Neural cell (in vitro differentiated cells): ENCODE data around the gene MRPS26.

Source experiments
- CTCF ChIP-seq: fragments of 450-650 bp; IDR thresholded peaks from 2 replicates; pipeline ENCODE4 v1.5.1; 2014; ENCODE audit warnings: antibody characterized with exemption, mild to moderate bottlenecking, moderate library complexity; ENCODE audit not compliant: poor library complexity, severe bottlenecking
- EP300 ChIP-seq: fragments of 450-650 bp; conservative IDR thresholded peaks from 2 replicates; pipeline ENCODE4 v1.6.1; 2014; ENCODE audit warnings: antibody characterized with exemption, mild to moderate bottlenecking, moderate library complexity; ENCODE audit not compliant: poor library complexity, severe bottlenecking
- EZH2 ChIP-seq: fragments of 200-600, 300-800 bp; shearing (Covaris generic), sonication (generic); IDR thresholded peaks from 2 replicates; pipeline ENCODE4 v1.6.1; 2014; ENCODE audit warnings: antibody characterized with exemption, low read length, borderline replicate concordance, mild to moderate bottlenecking; ENCODE audit not compliant: insufficient read depth, poor library complexity, severe bottlenecking
- MXI1 ChIP-seq: fragments of 450-650 bp; conservative IDR thresholded peaks from 2 replicates; pipeline ENCODE4 v1.6.1; 2014; ENCODE audit warnings: antibody characterized with exemption, mild to moderate bottlenecking; ENCODE audit not compliant: poor library complexity, severe bottlenecking
- POLR2AphosphoS5 ChIP-seq: IDR thresholded peaks from 2 replicates; pipeline ENCODE4 v1.6.1; 2012
- RAD21 ChIP-seq: fragments of 450-650 bp; conservative IDR thresholded peaks from 2 replicates; pipeline ENCODE4 v1.6.1; 2014; ENCODE audit warnings: antibody characterized with exemption, mild to moderate bottlenecking, moderate library complexity
- SMC3 ChIP-seq: fragments of 450-650 bp; conservative IDR thresholded peaks from 2 replicates; pipeline ENCODE4 v1.6.1; 2014; ENCODE audit warnings: antibody characterized with exemption, mild to moderate bottlenecking, moderate library complexity; ENCODE audit not compliant: poor library complexity
- TF ChIP-seq, protein P1 (sequence below): IDR thresholded peaks from 2 replicates; pipeline ENCODE4 v1.6.1; 2012; ENCODE audit warnings: borderline replicate concordance

GRCh38 chr20:3014662-3015061, 31.2 kb upstream of the MRPS26 start:
- TF ChIP-seq CTCF = no peak
- no peak for TF ChIP-seq POLR2AphosphoS5
- TF ChIP-seq EZH2 = no peak
- no peak for TF ChIP-seq EP300
- TF ChIP-seq MXI1 = no peak
- TF ChIP-seq, protein P1, sequence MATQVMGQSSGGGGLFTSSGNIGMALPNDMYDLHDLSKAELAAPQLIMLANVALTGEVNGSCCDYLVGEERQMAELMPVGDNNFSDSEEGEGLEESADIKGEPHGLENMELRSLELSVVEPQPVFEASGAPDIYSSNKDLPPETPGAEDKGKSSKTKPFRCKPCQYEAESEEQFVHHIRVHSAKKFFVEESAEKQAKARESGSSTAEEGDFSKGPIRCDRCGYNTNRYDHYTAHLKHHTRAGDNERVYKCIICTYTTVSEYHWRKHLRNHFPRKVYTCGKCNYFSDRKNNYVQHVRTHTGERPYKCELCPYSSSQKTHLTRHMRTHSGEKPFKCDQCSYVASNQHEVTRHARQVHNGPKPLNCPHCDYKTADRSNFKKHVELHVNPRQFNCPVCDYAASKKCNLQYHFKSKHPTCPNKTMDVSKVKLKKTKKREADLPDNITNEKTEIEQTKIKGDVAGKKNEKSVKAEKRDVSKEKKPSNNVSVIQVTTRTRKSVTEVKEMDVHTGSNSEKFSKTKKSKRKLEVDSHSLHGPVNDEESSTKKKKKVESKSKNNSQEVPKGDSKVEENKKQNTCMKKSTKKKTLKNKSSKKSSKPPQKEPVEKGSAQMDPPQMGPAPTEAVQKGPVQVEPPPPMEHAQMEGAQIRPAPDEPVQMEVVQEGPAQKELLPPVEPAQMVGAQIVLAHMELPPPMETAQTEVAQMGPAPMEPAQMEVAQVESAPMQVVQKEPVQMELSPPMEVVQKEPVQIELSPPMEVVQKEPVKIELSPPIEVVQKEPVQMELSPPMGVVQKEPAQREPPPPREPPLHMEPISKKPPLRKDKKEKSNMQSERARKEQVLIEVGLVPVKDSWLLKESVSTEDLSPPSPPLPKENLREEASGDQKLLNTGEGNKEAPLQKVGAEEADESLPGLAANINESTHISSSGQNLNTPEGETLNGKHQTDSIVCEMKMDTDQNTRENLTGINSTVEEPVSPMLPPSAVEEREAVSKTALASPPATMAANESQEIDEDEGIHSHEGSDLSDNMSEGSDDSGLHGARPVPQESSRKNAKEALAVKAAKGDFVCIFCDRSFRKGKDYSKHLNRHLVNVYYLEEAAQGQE = no peak
- TF ChIP-seq RAD21 = no peak
- no peak for TF ChIP-seq SMC3
